WERI-Rb-1 (cell line): Measurements from ENCODE around the gene GXYLT2.

ENCODE experiments used
- DNase-seq: peaks from one replicate; pipeline ENCODE4 v3.0.0-alpha.2; 2020
- H3K27ac ChIP-seq: fragments of 250-450 bp; sonication (Bioruptor Pico); 2 replicates; pipeline ENCODE4 v1.5.1; 2020; ENCODE audit warnings: mild to moderate bottlenecking, moderate library complexity
- H3K27me3 ChIP-seq: fragments of 250-450 bp; sonication (Bioruptor Pico); 2 replicates; pipeline ENCODE4 v1.5.1; 2021; ENCODE audit warnings: mild to moderate bottlenecking, low read depth, moderate library complexity; ENCODE audit not compliant: insufficient read depth, severe bottlenecking
- H3K36me3 ChIP-seq: fragments of 250-450 bp; sonication (Bioruptor Pico); 2 replicates; pipeline ENCODE4 v1.5.1; 2020; ENCODE audit warnings: mild to moderate bottlenecking, moderate library complexity
- H3K4me3 ChIP-seq: 2 replicates; pipeline ENCODE4 v1.5.1; 2011; ENCODE audit warnings: low read depth, mild to moderate bottlenecking, control low read depth, low read length
- H3K9me3 ChIP-seq: fragments of 250-450 bp; sonication (Bioruptor Pico); 2 replicates; pipeline ENCODE4 v1.5.1; 2021; ENCODE audit warnings: mild to moderate bottlenecking, moderate library complexity; ENCODE audit not compliant: severe bottlenecking
- CTCF ChIP-seq: IDR thresholded peaks from 2 replicates; pipeline ENCODE4 v1.5.1; 2011; ENCODE audit warnings: low read depth, mild to moderate bottlenecking, control low read depth, inconsistent platforms, low read length

Gene GXYLT2

GRCh38 chr3:72964633-72965032 lies 76.8 kb downstream of the GXYLT2 start:
- H3K27ac ChIP-seq, result no peak overlapping the region
- no peak for DNase-seq
- no peaks in the 10 kb centered on the region for H3K36me3 ChIP-seq
- TF ChIP-seq CTCF, result no peak
- H3K9me3 ChIP-seq, result no peaks in the 10 kb centered on the region
- H3K4me3 ChIP-seq, result no peak overlapping the region
- H3K27me3 ChIP-seq, result no peaks in the 10 kb centered on the region

- H3K36me3 ChIP-seq, result no peaks in the 10 kb centered on the region
- no peak overlapping the region for H3K4me3 ChIP-seq
- no peak for DNase-seq
- no peaks in the 10 kb centered on the region for H3K9me3 ChIP-seq
- TF ChIP-seq CTCF, result no peak
- no peaks in the 10 kb centered on the region for H3K27me3 ChIP-seq
- H3K27ac ChIP-seq, result no peak overlapping the region
These were observed 80.4 kb downstream of the GXYLT2 start for GRCh38 chr3:72968266-72968664.

GRCh38 chr3:72969766-72970165 lies 81.9 kb downstream of the GXYLT2 start:
- DNase-seq, result no peak
- no peak for TF ChIP-seq CTCF

GRCh38 chr3:72970942-72971341 lies 83.1 kb downstream of the GXYLT2 start:
- Histone ChIP-seq H3K9me3 (no peaks in the 10 kb centered on the region), H3K4me3 (no peak overlapping the region), H3K36me3 (no peaks in the 10 kb centered on the region), H3K27ac (no peak overlapping the region), H3K27me3 (no peaks in the 10 kb centered on the region)
- TF ChIP-seq CTCF, result no peak
- DNase-seq, result no peak

More at GRCh38 chr3:72969766-72970165, 81.9 kb downstream of the GXYLT2 start:
- Histone ChIP-seq H3K4me3 (no peak overlapping the region), H3K9me3 (no peaks in the 10 kb centered on the region), H3K27me3 (no peaks in the 10 kb centered on the region), H3K27ac (no peak overlapping the region), H3K36me3 (no peaks in the 10 kb centered on the region)

DNA sequence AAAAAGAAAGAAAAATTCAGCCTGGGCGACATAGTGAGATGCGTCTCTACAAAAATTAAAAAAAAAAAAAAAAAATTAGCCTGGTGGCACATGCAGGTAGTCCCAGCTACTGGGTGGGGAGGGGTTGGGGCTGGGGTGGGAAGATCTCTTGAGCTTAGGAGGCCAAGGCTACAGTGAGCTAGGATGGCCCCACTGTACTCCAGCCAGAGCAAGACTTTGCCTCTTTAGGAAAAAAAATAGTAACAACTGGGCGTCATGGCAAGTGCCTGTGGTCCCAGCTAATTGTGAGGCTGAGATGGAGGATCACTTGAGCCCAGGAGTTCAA lies 84.8 kb downstream of the GXYLT2 start:
- Histone ChIP-seq H3K9me3 (no peaks in the 10 kb centered on the region), H3K4me3 (no peak overlapping the region), H3K27ac (no peak overlapping the region), H3K27me3 (no peaks in the 10 kb centered on the region), H3K36me3 (no peaks in the 10 kb centered on the region)
- TF ChIP-seq CTCF, result no peak
- no peak for DNase-seq

GRCh38 chr3:72973031-72973723 lies 85.3 kb downstream of the GXYLT2 start:
- TF ChIP-seq CTCF, result no peak
- H3K27me3 ChIP-seq, result no peaks in the 10 kb centered on the region
- H3K27ac ChIP-seq, result no peak overlapping the region
- H3K4me3 ChIP-seq, result no peak overlapping the region
- H3K36me3 ChIP-seq, result no peaks in the 10 kb centered on the region
- H3K9me3 ChIP-seq, result no peaks in the 10 kb centered on the region
- peak; percentile 10 for DNase-seq
